ENCODE measurements around the gene MYH6.

The MYH6 gene

DNA sequence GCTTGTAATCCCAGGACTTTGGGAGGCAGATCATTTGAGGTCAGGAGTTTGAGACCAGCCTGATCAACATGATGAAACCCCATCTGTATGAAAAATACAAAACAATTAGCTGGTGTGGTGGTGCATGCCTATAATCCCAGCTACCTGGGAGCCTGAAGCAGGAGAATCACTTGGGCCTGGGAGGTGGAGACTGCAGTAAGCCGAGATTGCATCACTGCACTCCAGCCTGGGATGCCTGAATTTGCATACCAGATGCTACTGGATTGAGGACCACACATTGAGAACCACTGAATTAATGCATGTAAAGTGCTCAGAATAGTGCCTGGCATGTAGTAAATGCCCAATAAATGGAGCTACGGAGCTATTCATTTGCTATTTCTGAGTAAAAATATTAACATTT lies 42.3 kb upstream of the MYH6 start:
- no peak for TF ChIP-seq REST (IDR thresholded peaks at IDR 0.05; ENCODE audit: insufficient replicate concordance, low read depth)
- no peak for TF ChIP-seq POLR2AphosphoS5 (IDR thresholded peaks at IDR 0.05; ENCODE audit: low read depth)
- TF ChIP-seq SPI1 (IDR thresholded peaks at IDR 0.05; ENCODE audit: borderline replicate concordance, low read depth): no peak
- TF ChIP-seq GABPA (IDR thresholded peaks at IDR 0.05; ENCODE audit: low read depth): no peak
- no peak for TF ChIP-seq CTCF (IDR thresholded peaks at IDR 0.05; ENCODE audit: insufficient read depth, low read length)
- Histone ChIP-seq H3K4me3 (replicated peaks; ENCODE audit: insufficient read depth, low read length) (no peak overlapping the region), H3K27ac (replicated peaks) (no peak overlapping the region), H3K27me3 (ENCODE audit: insufficient read depth, poor library complexity, severe bottlenecking) (no peaks in the 10 kb centered on the region)
- DNase-seq (ENCODE audit: low read depth in 1 of 2, low spot score in 1 of 2): no peak

GRCh38 chr14:23449314-23449713 lies 41.2 kb upstream of the MYH6 start:
- Histone ChIP-seq H3K4me3 (replicated peaks; ENCODE audit: insufficient read depth, low read length) (no peak overlapping the region), H3K27me3 (ENCODE audit: insufficient read depth, poor library complexity, severe bottlenecking) (no peaks in the 10 kb centered on the region), H3K27ac (replicated peaks) (no peak overlapping the region)
- TF ChIP-seq POLR2AphosphoS5 (IDR thresholded peaks at IDR 0.05; ENCODE audit: low read depth): no peak
- TF ChIP-seq GABPA (IDR thresholded peaks at IDR 0.05; ENCODE audit: low read depth): no peak
- no peak for DNase-seq (ENCODE audit: low read depth in 1 of 2, low spot score in 1 of 2)

DNA sequence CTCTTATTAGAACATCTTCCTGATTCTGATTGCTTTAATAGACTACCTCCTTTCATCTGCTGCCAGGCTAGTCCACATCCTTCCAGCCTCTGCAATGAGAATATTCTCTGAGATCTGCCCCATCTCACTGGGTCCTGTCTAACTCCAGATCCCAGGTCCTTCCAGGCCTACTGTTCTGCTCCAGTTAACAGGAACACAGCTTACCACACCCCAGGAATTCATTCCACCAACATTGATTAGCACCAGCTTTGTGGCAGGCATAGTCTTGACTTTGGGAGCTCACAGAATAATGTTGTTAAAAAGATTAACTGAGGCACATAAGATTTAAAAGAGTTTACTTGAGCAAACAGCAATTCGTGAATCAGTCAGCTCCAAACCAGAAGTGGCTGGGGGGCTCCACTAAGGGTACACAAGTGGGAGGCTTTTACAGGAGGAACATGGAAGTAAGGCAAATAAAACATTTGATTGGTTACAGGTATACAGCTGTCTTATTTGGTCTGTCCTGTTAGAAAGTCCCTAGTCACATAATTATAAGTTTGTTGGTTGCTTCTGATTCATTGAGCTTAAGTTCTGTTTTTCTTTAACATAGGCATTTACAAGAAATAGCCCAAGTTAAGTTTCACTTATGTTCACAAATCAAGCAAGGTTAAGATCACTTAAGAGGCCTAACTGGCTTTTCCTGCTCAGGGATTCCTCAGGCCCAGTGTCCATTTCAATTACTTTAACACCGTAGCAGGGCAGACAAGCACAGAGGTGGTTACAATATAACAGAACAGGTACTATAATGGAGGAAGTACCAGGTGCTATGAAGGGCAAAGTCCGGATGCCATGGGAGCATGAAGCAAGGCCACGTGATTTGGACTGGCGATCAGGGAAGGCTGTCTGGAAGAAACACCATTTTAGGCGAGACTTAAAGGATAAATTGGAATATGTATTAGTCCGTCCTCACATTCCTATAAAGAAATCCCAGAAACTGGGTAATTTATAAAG lies 39.6 kb upstream of the MYH6 start:
- H3K27ac ChIP-seq (replicated peaks): no peak overlapping the region
- no peak overlapping the region for H3K4me3 ChIP-seq (replicated peaks; ENCODE audit: insufficient read depth, low read length)
- H3K27me3 ChIP-seq (ENCODE audit: insufficient read depth, poor library complexity, severe bottlenecking): no peaks in the 10 kb centered on the region
- DNase-seq (ENCODE audit: low read depth in 1 of 2, low spot score in 1 of 2): no peak
- TF ChIP-seq POLR2AphosphoS5 (IDR thresholded peaks at IDR 0.05; ENCODE audit: low read depth) (no peak), SPI1 (IDR thresholded peaks at IDR 0.05; ENCODE audit: borderline replicate concordance, low read depth) (no peak), GABPA (IDR thresholded peaks at IDR 0.05; ENCODE audit: low read depth) (no peak), REST (IDR thresholded peaks at IDR 0.05; ENCODE audit: insufficient replicate concordance, low read depth) (no peak), CTCF (IDR thresholded peaks at IDR 0.05; ENCODE audit: insufficient read depth, low read length) (no peak)

DNA sequence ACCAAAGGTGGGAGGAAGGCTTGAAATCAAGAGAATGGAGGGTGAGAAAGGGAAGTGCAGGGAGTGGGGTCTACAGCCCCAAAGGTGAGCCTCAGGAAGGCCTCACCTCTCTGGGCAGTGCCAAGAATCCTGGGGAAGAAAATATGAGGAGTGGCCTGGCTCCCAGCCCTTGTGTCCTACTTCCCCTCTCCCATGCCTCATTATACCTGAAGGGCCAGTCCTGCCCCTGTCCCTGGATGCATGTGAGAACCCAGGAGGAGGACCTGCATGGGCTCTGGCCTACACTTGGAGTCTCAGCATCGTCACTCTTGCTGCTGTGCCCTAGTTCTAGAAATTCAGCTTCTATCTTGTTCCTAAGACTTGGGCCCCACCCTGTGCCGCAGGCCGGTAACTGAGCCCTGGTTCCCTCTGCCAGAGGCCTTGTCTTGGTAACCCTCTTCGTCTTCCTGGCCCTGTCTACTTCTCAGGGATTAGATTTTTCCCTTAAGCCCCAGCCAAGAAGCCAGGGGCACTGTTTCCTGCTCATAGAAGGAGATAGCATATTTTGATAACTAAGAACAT lies 38.3 kb upstream of the MYH6 start:
- TF ChIP-seq SPI1 (IDR thresholded peaks at IDR 0.05; ENCODE audit: borderline replicate concordance, low read depth): no peak
- TF ChIP-seq POLR2AphosphoS5 (IDR thresholded peaks at IDR 0.05; ENCODE audit: low read depth): no peak
- no peak for TF ChIP-seq CTCF (IDR thresholded peaks at IDR 0.05; ENCODE audit: insufficient read depth, low read length)
- TF ChIP-seq GABPA (IDR thresholded peaks at IDR 0.05; ENCODE audit: low read depth): no peak
- TF ChIP-seq REST (IDR thresholded peaks at IDR 0.05; ENCODE audit: insufficient replicate concordance, low read depth): no peak
- Histone ChIP-seq H3K27me3 (ENCODE audit: insufficient read depth, poor library complexity, severe bottlenecking) (no peaks in the 10 kb centered on the region), H3K4me3 (replicated peaks; ENCODE audit: insufficient read depth, low read length) (no peak overlapping the region), H3K27ac (replicated peaks) (no peak overlapping the region)
- no peak for DNase-seq (ENCODE audit: low read depth in 1 of 2, low spot score in 1 of 2)

All from HL-60 (cell line).